GM08714 (cell line): ENCODE measurements around the gene KIN.
"Not testable (repeated sequence)": the region's sequence is repeated elsewhere in the genome, so short reads cannot be mapped to it uniquely, and the experiment has no call there.

Experiments
- H3K4me3 ChIP-seq: fragments of 200-500 bp; sonication (Bioruptor generic); 2 replicates; pipeline ENCODE4 v1.5.1; 2014; ENCODE audit warnings: mild to moderate bottlenecking, low read length, inconsistent platforms
- ZNF274 ChIP-seq: IDR thresholded peaks from 2 replicates; pipeline ENCODE4 v1.6.1; 2012; ENCODE audit warnings: mild to moderate bottlenecking, low read depth, low read length

Gene KIN

DNA sequence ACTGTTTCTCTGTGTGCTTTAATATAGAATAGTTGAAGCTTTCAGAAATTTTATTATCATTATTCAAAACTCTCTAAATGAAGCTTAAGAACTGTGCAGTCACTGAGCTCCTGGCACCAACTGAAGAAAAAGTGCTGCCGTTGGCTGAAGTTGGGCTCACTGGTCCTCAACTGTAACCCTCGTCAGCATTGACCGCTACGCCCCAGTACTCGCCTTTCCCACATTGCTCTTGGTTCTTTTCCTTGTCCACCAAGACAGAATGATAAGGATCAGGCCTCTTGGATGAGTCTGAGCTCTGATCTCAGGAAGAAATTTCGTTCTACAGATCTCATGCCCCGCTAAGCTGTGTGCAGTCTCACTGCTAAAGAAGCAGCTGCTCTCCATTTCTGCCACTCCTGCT is 22.6 kb upstream of the KIN start:
- TF ChIP-seq ZNF274, result no peak
- H3K4me3 ChIP-seq, result no peak overlapping the region

DNA sequence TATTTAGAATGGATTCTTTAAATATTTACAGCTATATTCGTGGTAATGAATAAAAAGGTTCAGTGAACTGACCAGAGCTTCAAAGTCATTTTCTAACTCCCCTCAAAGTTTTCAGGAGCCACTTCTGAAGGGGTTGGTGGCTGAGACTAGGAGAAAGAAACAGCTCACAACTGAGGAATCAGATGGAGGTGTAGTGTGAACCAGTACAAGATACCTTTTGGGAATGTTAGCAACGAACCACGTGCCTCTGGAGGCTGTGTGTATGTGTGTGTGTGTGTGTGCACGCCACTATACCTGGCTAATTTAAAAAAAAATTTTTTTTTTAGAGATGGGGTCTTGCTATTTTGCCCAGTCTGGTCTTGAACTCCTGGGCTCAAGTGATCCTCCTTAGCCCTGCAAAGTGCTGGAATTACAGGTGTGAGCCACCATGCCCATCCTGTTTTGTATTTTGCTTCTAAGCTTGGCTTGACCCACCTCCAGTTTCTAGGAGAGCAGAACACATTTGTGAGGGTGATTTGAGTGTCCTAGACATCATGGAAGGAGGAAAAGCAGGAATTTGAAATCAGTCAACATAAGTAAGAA is 21.0 kb upstream of the KIN start:
- no peak for TF ChIP-seq ZNF274
- H3K4me3 ChIP-seq, result no peak overlapping the region

DNA sequence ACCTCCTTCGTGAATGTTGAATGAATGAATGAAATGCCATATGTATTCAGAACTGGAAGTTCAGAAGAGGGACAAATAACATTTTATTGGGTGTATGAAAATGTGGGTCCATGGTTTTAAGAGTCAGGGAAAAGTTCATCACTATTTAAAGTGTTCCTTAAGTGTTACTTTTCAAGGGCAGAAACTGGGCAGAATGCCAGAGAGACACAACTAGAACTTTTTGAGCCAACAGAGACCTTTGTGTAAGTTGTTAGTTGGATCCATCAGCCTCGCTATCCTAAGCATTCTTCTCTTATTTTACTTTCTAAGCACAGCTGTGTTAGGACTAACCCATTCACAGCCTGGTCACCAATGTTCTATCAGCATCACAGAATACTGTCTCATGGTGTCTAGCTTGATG is 16.9 kb upstream of the KIN start:
- TF ChIP-seq ZNF274, result no peak
- no peak overlapping the region for H3K4me3 ChIP-seq

- TF ChIP-seq ZNF274, result no peak
- H3K4me3 ChIP-seq, result no peak overlapping the region
These were observed 16.4 kb upstream of the KIN start for GRCh38 chr10:7804216-7804615.

DNA sequence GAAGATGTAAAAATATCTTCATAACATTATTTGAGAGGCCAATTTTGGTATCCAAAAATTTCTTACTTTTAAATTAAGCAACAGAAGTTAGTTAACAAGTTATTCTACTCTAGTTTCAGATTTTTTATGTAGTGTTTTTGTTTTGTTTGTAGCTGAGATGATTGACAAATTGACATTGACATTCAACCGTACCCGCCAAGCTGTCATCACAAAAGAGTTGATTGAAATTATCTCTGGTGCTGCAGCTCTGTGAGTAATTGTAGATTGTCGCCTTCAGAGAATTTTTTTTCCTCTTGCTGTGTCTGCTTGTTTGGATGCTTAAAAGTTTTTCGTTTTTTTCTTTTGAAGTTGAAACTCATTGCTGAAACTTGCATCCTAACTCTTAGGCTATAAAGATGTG is 14.8 kb upstream of the KIN start:
- TF ChIP-seq ZNF274, result no peak
- no peak overlapping the region for H3K4me3 ChIP-seq

GRCh38 chr10:7797582-7797981 is 9.8 kb upstream of the KIN start:
- no peak for TF ChIP-seq ZNF274
- no peak overlapping the region for H3K4me3 ChIP-seq

GRCh38 chr10:7795605-7796004 is 7.8 kb upstream of the KIN start:
- no peak for TF ChIP-seq ZNF274
- H3K4me3 ChIP-seq, result no peak overlapping the region

DNA sequence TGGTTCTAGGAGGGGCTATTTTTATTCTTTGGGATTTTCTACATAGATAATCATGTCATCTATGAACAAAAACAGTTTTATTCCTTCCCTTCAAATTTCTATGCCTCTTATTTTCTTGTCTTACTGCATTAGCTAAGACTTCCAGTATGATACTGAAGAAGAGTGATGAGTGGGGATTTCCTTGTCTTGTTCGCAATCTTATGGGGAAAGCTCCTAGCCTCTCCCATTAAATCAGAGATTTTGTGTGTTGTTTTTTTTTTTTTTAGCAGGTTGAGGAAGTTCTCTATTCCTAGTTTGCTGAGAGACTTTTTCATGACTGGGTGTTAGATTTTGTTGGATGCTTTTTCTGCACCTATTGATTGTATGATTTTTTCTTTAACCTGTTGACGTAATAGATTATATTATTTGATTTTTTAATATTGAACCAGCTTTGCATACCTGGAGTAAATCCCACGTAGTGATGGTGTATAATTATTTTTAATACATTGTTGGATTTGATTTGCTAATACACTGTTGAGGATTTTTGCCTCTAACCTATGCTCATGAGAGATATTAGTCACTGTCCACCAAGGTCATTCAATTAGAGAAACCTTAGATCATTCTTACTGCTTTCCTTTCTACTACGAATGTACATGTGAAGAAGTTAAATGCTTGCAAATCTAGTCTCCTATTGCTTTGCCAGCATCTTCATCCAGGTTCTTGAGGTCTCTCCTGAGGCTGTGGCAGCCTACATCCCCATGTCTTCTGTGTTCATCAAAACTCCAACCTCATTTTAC is 6.6 kb upstream of the KIN start:
- H3K4me3 ChIP-seq, result no peak overlapping the region
- no peak for TF ChIP-seq ZNF274

- H3K4me3 ChIP-seq, result no peak overlapping the region
- TF ChIP-seq ZNF274, result no peak
These were observed 4.7 kb upstream of the KIN start for GRCh38 chr10:7792541-7792940.

DNA sequence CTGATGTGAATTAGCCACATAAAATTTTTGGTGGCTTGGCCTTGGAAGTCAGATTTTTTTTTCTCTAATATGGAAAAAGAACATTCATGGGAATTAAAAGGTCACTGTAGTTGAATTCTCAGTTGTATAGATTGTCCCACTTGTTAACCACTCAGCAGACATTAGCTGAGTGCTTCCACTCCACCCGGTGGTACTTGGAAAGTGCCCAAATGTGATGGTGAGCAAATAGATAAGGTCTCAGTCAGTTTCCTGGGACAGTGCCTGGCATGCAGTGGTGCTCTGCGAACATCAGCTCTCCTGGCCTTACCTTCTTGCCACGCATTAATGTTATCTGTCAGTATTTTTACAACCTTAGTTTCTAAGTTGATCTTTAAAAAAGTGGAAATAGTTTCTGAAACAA is 1.6 kb upstream of the KIN start:
- peak overlapping the region; percentile 89 for H3K4me3 ChIP-seq
- no peak for TF ChIP-seq ZNF274

DNA sequence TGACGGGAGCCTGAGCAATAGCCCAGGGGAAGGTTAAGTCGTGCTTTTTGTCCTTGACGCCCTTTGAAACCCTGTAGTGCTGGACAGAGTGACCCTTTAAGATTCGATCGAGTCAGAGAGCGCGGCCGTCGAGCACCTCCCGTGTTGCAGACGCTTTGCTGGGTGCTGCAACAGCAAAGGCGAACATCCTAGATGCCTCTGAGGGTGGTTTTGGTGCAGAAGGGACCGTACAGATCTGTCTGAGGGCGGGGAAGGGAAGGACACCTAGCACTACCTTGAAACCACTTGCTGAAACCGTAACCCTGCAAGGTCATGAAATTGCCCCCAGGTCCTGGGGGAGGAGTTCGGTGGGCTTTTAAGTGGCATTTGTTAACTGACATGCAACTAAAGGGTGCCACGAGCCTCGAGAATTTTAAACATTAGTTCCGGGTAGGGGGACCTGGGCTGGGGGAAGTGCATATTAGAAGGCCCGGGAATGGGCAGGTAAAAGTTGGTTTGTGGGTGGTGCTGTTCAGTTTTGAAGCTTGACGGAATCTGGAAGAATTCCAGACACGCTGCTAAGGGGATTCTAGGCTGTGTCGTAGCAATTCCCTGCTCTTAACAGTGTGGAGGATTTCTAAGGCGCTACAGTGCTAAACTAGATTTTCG is 970 bp upstream of the KIN start:
- peak overlapping the region; percentile 89 for H3K4me3 ChIP-seq
- TF ChIP-seq ZNF274, result no peak

GRCh38 chr10:7787150-7787856 is 490 bp downstream of the KIN start:
- TF ChIP-seq ZNF274, result no peak
- peak overlapping the region; percentile 89 for H3K4me3 ChIP-seq

GRCh38 chr10:7786430-7786829 is 1.4 kb downstream of the KIN start:
- H3K4me3 ChIP-seq, result peak overlapping the region; percentile 89
- no peak for TF ChIP-seq ZNF274

- not testable (repeated sequence) for H3K4me3 ChIP-seq
These were observed 5.6 kb downstream of the KIN start for GRCh38 chr10:7782194-7782593.

- no peak overlapping the region for H3K4me3 ChIP-seq
- no peak for TF ChIP-seq ZNF274
These were observed 11.0 kb downstream of the KIN start for GRCh38 chr10:7776777-7777176.
